ENCODE data around the gene ZNF418. TPM values are rescaled to one million over a fixed set of nuclear protein-coding genes. Genes with fewer than 3 reads are reported as not detected.

The ZNF418 gene
- total RNA-seq, 2 experiments from 2014 or later, result 0.57 to 1.5 TPM

- Histone ChIP-seq H3K9me2 (ENCODE audit: insufficient read depth, low read length) (no peaks in the 10 kb centered on the region), H3K4me1 (ENCODE audit: insufficient read depth, low read length, poor library complexity, severe bottlenecking) (peaks cover 12% of the 10 kb centered on the region), H4K20me1 (ENCODE audit: insufficient read depth, low read length) (no peaks in the 10 kb centered on the region), H3K36me3 (ENCODE audit: insufficient read depth, low read length) (peaks cover 18% of the 10 kb centered on the region), H3K4me3 (ENCODE audit: low read depth, low read length, poor library complexity, severe bottlenecking) (peak within 1 kb of the TSS; percentile 99), H3K27ac (ENCODE audit: low read depth, low read length, poor library complexity, severe bottlenecking) (peak within 1 kb of the TSS; percentile 36), H3K79me2 (ENCODE audit: insufficient read depth, low read depth, low read length) (peaks cover 16% of the 10 kb centered on the region; the same call in 1 of the 2 replicates), H2AFZ (ENCODE audit: low read length) (peak within 1 kb of the TSS; percentile 78), H3K4me2 (ENCODE audit: low read length) (peak within 1 kb of the TSS; percentile 88), H3K9me3 (ENCODE audit: low read length) (peaks cover 7% of the 10 kb centered on the region; the same call in 1 of the 2 replicates)
- TF ChIP-seq CTCF (conservative IDR thresholded peaks at IDR 0.05; ENCODE audit: low read length) (peak; percentile 71), EZH2phosphoT487 (IDR thresholded peaks at IDR 0.05; ENCODE audit: borderline replicate concordance, low read depth, low read length) (no peak)
- BruUV-seq (replicated peaks), result no TSS peak
- CTCF ChIA-PET (ENCODE audit: unreplicated experiment), result no interaction called here
- intact Hi-C loops (cut with micrococcal nuclease; ENCODE audit: unreplicated experiment), result loop anchor here (1.0 kb wide), 1 partner anchor 266 kb away; the partner anchor contains the start of gene ZNF551
- POLR2A ChIA-PET, result no interaction called here
- peak; percentile 98 for DNase-seq (ENCODE audit: low spot score)
Measured at GRCh38 chr19:57947419-57948134, 12.4 kb upstream of the ZNF418 start, which contains the start of gene ZNF256. Gene ZNF256, minus strand, starts transcription at chr19:57947706. Its CDS starts 232 bp downstream, at chr19:57947474.

GRCh38 chr19:57947088-57947418 lies 11.9 kb upstream of the ZNF418 start:
- Histone ChIP-seq H3K4me3 (ENCODE audit: low read depth, low read length, poor library complexity, severe bottlenecking) (peak overlapping the region; percentile 99), H2AFZ (ENCODE audit: low read length) (peak overlapping the region; percentile 78), H3K9me3 (ENCODE audit: low read length) (peaks cover 7% of the 10 kb centered on the region; the same call in 1 of the 2 replicates), H4K20me1 (ENCODE audit: insufficient read depth, low read length) (no peaks in the 10 kb centered on the region), H3K36me3 (ENCODE audit: insufficient read depth, low read length) (peaks cover 23% of the 10 kb centered on the region), H3K9me2 (ENCODE audit: insufficient read depth, low read length) (no peaks in the 10 kb centered on the region), H3K4me2 (ENCODE audit: low read length) (peak overlapping the region; percentile 88), H3K27ac (ENCODE audit: low read depth, low read length, poor library complexity, severe bottlenecking) (peak overlapping the region; percentile 36), H3K4me1 (ENCODE audit: insufficient read depth, low read length, poor library complexity, severe bottlenecking) (peaks cover 12% of the 10 kb centered on the region), H3K79me2 (ENCODE audit: insufficient read depth, low read depth, low read length) (peaks cover 16% of the 10 kb centered on the region; the same call in 1 of the 2 replicates)
- ChIA-PET POLR2A (no interaction called here), CTCF (ENCODE audit: unreplicated experiment) (no interaction called here)
- no peak for DNase-seq (ENCODE audit: low spot score)
- BruUV-seq (replicated peaks), result no TSS peak
- no peak for TF ChIP-seq EZH2phosphoT487 (IDR thresholded peaks at IDR 0.05; ENCODE audit: borderline replicate concordance, low read depth, low read length)
- TF ChIP-seq CTCF (conservative IDR thresholded peaks at IDR 0.05; ENCODE audit: low read length), result no peak
- intact Hi-C loops (cut with micrococcal nuclease; ENCODE audit: unreplicated experiment), result loop anchor here (1.0 kb wide), 1 partner anchor 266 kb away; the partner anchor contains the start of gene ZNF551

GRCh38 chr19:57946316-57946715 lies 11.1 kb upstream of the ZNF418 start:
- BruUV-seq (replicated peaks), result no TSS peak
- no peak overlapping the region for H2AFZ ChIP-seq (ENCODE audit: low read length)
- intact Hi-C loops (cut with micrococcal nuclease; ENCODE audit: unreplicated experiment), result no loop called here
- peaks cover 12% of the 10 kb centered on the region for H3K4me1 ChIP-seq (ENCODE audit: insufficient read depth, low read length, poor library complexity, severe bottlenecking)
- no peaks in the 10 kb centered on the region for H4K20me1 ChIP-seq (ENCODE audit: insufficient read depth, low read length)
- no peak overlapping the region for H3K27ac ChIP-seq (ENCODE audit: low read depth, low read length, poor library complexity, severe bottlenecking)
- ChIA-PET POLR2A (no interaction called here), CTCF (ENCODE audit: unreplicated experiment) (no interaction called here)
- peaks cover 7% of the 10 kb centered on the region; the same call in 1 of the 2 replicates for H3K9me3 ChIP-seq (ENCODE audit: low read length)
- H3K9me2 ChIP-seq (ENCODE audit: insufficient read depth, low read length), result no peaks in the 10 kb centered on the region
- DNase-seq (ENCODE audit: low spot score), result no peak
- TF ChIP-seq EZH2phosphoT487 (IDR thresholded peaks at IDR 0.05; ENCODE audit: borderline replicate concordance, low read depth, low read length) (no peak), CTCF (conservative IDR thresholded peaks at IDR 0.05; ENCODE audit: low read length) (no peak)
- H3K4me2 ChIP-seq (ENCODE audit: low read length), result peak overlapping the region; percentile 88
- H3K36me3 ChIP-seq (ENCODE audit: insufficient read depth, low read length), result peaks cover 30% of the 10 kb centered on the region
- H3K79me2 ChIP-seq (ENCODE audit: insufficient read depth, low read depth, low read length), result peaks cover 16% of the 10 kb centered on the region; the same call in 1 of the 2 replicates
- H3K4me3 ChIP-seq (ENCODE audit: low read depth, low read length, poor library complexity, severe bottlenecking), result peak overlapping the region; percentile 99
